ENCODE measurements around the gene VPS50.

The VPS50 gene

DNA sequence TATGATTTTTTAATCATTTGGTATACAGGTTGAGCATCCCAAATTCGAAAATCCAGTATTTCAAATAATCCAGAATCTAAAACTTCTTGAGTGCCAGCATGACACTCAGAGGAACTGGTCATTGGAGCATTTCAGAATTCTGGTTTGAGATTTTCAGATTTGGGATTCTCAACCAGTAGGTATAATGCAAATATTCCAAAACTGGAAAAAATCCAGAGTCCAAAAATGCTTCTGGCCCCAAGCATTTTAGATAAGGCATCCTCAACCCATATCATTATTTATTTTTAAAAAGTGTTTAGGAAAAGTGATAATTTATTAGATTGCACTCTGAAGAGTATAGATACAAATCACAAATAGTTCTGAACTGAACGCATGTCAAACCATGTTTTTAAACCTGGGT lies 120.7 kb downstream of the VPS50 start:
- TF ChIP-seq MYC (IDR thresholded peaks at IDR 0.05; ENCODE audit: low read depth, low read length) (no peak), POLR2A (IDR thresholded peaks at IDR 0.05; ENCODE audit: extremely low read depth, insufficient read length) (no peak), MAX (IDR thresholded peaks at IDR 0.05; ENCODE audit: low read depth, low read length) (no peak), CTCF (IDR thresholded peaks at IDR 0.05; ENCODE audit: low read depth, low read length) (no peak)
- H3K4me3 ChIP-seq (ENCODE audit: low read depth, low read length), result no peak overlapping the region
- DNase-seq (ENCODE audit: low read depth), result no peak

DNA sequence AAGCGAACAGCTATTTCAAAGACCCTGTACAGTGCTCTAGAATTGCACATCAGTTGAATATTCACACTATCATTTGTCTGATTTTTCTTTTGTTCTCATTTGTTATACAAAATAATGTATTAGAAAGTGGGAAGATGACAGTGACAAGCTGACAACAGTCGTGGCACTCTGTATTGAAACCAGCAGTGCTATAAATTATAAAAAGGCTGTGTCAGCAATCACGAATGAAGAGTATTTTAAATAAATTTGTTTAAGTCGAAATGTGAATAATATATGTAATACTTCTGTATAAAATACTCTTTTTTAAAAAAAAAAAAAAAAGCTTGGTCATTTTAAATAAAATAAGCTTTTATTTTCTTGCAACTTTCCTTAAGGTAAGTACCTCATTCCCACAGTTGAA lies 122.6 kb downstream of the VPS50 start:
- no peak for DNase-seq (ENCODE audit: low read depth)
- no peak overlapping the region for H3K4me3 ChIP-seq (ENCODE audit: low read depth, low read length)
- no peak for TF ChIP-seq POLR2A (IDR thresholded peaks at IDR 0.05; ENCODE audit: extremely low read depth, insufficient read length)
- TF ChIP-seq CTCF (IDR thresholded peaks at IDR 0.05; ENCODE audit: low read depth, low read length), result no peak
- no peak for TF ChIP-seq MAX (IDR thresholded peaks at IDR 0.05; ENCODE audit: low read depth, low read length)
- no peak for TF ChIP-seq MYC (IDR thresholded peaks at IDR 0.05; ENCODE audit: low read depth, low read length)

DNA sequence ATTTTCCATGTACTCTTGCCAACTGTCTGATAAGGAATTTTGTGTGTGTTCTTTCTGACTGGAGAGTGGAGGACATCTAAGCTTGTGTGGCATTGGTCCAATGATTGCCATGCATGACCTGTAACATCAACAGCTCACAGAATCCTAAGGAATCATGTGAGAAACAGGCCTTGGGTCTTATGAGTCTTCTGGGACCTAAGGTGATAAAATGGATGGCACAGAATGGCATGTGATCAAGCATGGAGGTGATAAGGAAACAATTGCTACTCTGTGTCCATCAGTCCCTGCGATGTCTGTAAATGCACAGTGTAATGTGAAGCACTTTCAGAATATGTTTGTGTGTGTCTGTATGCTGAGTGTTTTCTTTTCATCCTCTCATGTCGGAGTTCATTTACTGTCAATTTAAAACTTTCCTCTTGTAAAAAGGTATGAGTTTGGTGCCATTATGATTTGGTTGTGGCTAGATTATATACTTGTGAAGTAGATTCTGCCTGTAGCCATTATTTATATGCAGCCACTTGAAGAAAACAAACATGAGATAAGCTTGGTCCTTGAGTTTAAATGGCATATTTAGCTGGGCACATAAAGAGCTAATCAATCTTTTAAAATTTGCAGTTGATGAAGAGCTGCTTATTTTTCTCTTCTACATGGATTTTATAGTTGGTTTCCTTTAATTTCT lies 127.5 kb downstream of the VPS50 start:
- no peak for TF ChIP-seq CTCF (IDR thresholded peaks at IDR 0.05; ENCODE audit: low read depth, low read length)
- TF ChIP-seq POLR2A (IDR thresholded peaks at IDR 0.05; ENCODE audit: extremely low read depth, insufficient read length), result no peak
- TF ChIP-seq MYC (IDR thresholded peaks at IDR 0.05; ENCODE audit: low read depth, low read length), result no peak
- TF ChIP-seq MAX (IDR thresholded peaks at IDR 0.05; ENCODE audit: low read depth, low read length), result no peak
- no peak overlapping the region for H3K4me3 ChIP-seq (ENCODE audit: low read depth, low read length)
- DNase-seq (ENCODE audit: low read depth), result no peak

GRCh38 chr7:93361853-93362252 lies 129.7 kb downstream of the VPS50 start:
- no peak overlapping the region for H3K4me3 ChIP-seq (ENCODE audit: low read depth, low read length)
- TF ChIP-seq CTCF (IDR thresholded peaks at IDR 0.05; ENCODE audit: low read depth, low read length), result no peak
- TF ChIP-seq POLR2A (IDR thresholded peaks at IDR 0.05; ENCODE audit: extremely low read depth, insufficient read length), result no peak
- TF ChIP-seq MYC (IDR thresholded peaks at IDR 0.05; ENCODE audit: low read depth, low read length), result no peak
- no peak for TF ChIP-seq MAX (IDR thresholded peaks at IDR 0.05; ENCODE audit: low read depth, low read length)
- no peak for DNase-seq (ENCODE audit: low read depth)

GRCh38 chr7:93364806-93365205 lies 132.6 kb downstream of the VPS50 start:
- no peak for DNase-seq (ENCODE audit: low read depth)
- no peak overlapping the region for H3K4me3 ChIP-seq (ENCODE audit: low read depth, low read length)
- TF ChIP-seq POLR2A (IDR thresholded peaks at IDR 0.05; ENCODE audit: extremely low read depth, insufficient read length), result no peak
- no peak for TF ChIP-seq MYC (IDR thresholded peaks at IDR 0.05; ENCODE audit: low read depth, low read length)
- no peak for TF ChIP-seq CTCF (IDR thresholded peaks at IDR 0.05; ENCODE audit: low read depth, low read length)
- TF ChIP-seq MAX (IDR thresholded peaks at IDR 0.05; ENCODE audit: low read depth, low read length), result no peak

All from NB4 (cell line).